Measurements from ENCODE around the gene FBF1. TPM values are rescaled to one million over a fixed set of nuclear protein-coding genes. Genes with fewer than 3 reads are reported as not detected.

The FBF1 gene
- total and polyA plus RNA-seq, 9 of the 15 experiments (the other 6 are each of a cell fraction or from before 2014, with no cell fraction given): 0.46 to 14.9 (median 7.5) TPM

DNA sequence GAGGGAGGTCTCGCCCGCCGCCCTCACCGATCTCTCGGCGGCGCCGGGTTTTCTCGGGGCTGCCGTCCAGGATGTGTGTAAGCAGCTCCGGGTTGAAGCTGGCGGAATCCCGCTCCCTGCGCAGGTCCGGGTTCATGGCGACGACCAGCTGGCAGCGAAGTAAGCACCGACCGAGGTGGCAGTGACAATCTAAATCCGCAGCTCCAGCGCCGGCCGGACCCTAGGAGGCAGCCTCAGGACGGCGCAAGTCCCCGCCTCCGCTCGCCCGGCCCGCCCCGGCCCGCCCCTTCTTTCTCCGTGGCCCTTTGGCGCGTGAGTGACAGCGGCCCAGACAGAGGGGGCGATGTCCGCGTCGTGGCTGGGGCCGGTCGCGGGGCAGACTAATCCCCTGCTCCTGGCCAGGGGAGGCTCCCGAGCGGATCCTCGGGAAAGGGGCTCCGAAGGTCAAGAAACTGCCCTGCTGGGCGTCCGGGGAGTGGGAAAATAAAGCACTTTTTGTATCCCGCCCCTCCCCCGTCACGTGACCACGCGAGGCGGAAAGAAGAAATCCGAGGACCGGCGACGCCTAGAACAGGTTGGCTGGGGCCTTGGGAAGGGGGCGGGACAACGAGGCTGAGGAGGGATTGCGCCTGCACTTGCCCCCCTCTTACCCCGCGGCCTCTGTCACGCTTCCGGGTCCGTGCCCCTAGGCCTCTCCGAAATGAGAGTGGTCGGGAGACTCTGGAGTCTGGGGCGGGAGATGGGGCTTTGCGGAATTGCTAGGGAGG, 38.3 kb upstream of the FBF1 start, which contains the start of the genes ACOX1 and TEN1 (continued):
- TF ChIP-seq SIX5 (IDR thresholded peaks at IDR 0.05; ENCODE audit: borderline replicate concordance in 1 of 2, insufficient read depth in 1 of 2, low read depth in 1 of 2, low read length in 2 of 2): no peak
- TF ChIP-seq ZNF717 (CRISPR knock-in tag; IDR thresholded peaks at IDR 0.05): no peak
- TF ChIP-seq JUNB (CRISPR knock-in tag; conservative IDR thresholded peaks at IDR 0.05): no peak
- TF ChIP-seq ZFPM2 (CRISPR knock-in tag; IDR thresholded peaks at IDR 0.05): no peak
- TF ChIP-seq, protein P1, sequence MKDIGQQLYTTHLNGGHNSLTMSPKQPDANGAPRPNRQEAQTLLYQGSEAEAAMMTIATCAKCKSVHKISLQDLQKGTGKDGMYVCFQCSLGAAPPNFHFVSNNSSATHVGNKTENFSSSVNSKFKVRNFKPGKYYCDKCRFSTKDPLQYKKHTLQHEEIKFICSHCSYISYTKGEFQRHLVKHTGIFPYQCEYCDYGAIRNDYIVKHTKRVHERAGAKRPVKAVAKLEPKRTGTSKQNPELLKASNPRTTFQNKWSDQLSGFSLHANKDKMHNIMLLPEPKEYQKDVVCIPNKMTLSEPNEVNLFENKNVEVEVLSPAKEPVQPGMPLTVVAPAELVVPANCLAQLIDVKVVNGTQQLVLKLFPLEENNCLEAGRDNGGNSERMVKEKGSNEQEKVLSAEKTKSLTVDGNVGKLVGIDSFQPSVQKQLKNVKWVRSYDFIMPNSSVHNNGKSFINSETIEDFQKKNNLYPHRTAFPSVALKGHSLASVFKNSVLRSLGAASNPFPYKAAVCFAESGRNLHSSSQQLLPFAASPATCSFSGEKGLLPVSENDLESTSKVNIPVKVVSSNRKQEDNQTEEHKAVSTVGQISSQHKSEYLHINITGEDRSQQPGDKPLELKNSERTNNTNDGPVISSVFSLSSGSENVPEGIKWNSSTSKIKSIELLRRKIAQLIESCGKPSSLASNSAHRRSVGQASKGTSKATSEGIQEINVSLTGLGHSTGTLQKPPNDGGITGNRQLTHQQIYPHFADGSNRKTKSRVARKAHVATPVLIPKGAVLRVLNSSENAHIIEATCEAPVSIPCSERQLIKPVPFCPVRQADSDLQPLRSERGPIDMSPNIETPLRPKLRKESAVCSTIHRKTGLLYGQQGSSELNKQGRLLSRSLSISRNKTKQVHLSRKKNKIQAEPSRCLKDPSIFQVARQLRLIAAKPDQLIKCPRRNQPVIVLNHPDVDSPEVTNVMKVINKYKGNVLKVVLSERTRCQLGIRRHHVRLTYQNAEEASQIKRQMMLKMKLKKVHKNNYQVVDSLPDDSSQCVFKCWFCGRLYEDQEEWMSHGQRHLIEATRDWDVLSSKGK (CRISPR knock-in tag; IDR thresholded peaks at IDR 0.05): no peak
- no peak for TF ChIP-seq BCOR (IDR thresholded peaks at IDR 0.05)
- peak; percentile 98 for TF ChIP-seq USF2 (CRISPR knock-in tag; IDR thresholded peaks at IDR 0.05)
- peak; percentile 66; the same call in 1 of the 2 replicates for TF ChIP-seq CREM (IDR thresholded peaks at IDR 0.05; ENCODE audit: low read depth)
- no peak for TF ChIP-seq TCF3 (CRISPR knock-in tag; IDR thresholded peaks at IDR 0.05)
- no peak for TF ChIP-seq FOXM1 (IDR thresholded peaks at IDR 0.05; ENCODE audit: low read depth)
- no peak for TF ChIP-seq FOXM1 (CRISPR knock-in tag; IDR thresholded peaks at IDR 0.05; ENCODE audit: low read depth)
- no peak for TF ChIP-seq NCOA4 (IDR thresholded peaks at IDR 0.05; ENCODE audit: partially characterized antibody)
- no peak for TF ChIP-seq ZBED1 (IDR thresholded peaks at IDR 0.05)
- no peak for TF ChIP-seq ZNF133 (CRISPR knock-in tag; IDR thresholded peaks at IDR 0.05)
- no peak for TF ChIP-seq TAL1 (IDR thresholded peaks at IDR 0.05)
